IPS DF 19.7 (cell line): ENCODE results near the gene RRP7A.
A peak's percentile ranks its signal among the peaks of the same experiment; 100 is the strongest.
"Not testable (repeated sequence)": the region's sequence is repeated elsewhere in the genome, so short reads cannot be mapped to it uniquely, and the experiment has no call there.

Experiments used
- DNase-seq: peaks from one replicate; pipeline ENCODE4 v3.0.0-alpha.2; 2013; ENCODE audit warnings: low read depth, low spot score

RRP7A gene

DNA sequence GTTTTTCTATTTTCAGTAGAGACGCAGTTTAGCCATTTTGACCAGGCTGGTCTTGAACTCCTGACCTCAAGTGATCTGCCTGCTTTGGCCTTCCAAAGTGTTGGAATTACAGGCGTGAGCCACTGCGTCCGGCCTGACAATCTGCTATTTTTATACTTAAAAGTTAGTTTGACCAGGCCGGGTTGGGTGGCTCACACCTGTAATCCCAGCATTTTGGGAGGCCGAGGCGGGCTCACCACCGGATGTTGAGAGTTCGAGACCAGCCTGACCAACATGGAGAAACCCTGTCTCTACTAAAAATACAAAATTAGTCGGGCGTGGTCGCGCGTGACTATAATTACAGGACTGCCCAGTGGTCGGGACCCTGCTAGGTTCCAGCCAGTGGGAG lies 19.8 kb downstream of the RRP7A start:
- not testable (repeated sequence) for DNase-seq

DNA sequence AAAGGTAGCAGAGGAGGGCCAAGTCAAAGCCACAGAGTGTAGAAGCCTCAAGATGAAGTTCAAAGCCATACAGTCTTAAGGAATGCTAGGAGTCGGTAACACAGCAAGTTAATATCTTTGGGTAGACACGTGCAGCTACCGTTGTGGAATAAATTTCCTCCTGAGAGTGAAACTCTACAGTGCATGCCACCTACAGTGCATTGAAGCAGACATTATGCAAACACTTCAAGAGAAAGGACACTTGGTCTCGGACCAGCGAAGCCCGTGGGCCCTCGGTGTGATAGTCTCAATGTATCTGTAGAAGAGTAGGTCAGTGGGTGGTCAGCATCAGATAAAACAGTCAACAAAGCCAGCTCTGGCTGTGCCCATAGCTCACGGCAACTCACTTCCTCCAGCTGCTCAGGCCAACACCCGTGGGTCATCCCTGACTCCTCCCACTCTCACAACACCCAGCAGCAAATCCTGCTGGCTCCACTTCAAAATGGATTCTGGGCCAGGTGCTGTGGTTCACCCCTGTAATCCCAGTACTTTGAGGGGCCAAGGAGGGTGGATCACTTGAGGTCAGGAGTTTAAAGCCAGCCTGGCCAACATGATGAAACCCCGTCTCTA lies 24.0 kb downstream of the RRP7A start:
- not testable (repeated sequence) for DNase-seq

- no peak for DNase-seq
Observed at GRCh38 chr22:42493393-42493792, 26.2 kb downstream of the RRP7A start.

DNA sequence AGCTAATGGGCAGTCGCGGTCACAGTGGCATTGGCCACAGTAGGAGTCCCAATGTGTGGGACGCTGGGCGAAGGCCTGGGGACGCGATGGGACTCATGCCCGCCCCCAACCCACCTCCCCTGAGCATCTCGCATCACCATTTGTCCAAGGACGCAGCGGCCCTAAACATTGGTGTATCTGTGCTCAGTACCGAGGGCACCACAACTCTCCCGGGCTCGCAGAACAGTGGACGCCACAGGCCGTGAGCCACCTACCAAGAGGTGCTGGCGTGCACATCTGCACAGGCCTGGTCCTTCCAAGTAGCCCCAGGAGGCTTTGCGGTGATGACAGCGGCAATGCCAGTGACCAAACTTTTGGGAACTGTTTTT lies 27.3 kb downstream of the RRP7A start:
- no peak for DNase-seq

- DNase-seq, result no peak
Observed at GRCh38 chr22:42490243-42490832, 29.3 kb downstream of the RRP7A start.

DNA sequence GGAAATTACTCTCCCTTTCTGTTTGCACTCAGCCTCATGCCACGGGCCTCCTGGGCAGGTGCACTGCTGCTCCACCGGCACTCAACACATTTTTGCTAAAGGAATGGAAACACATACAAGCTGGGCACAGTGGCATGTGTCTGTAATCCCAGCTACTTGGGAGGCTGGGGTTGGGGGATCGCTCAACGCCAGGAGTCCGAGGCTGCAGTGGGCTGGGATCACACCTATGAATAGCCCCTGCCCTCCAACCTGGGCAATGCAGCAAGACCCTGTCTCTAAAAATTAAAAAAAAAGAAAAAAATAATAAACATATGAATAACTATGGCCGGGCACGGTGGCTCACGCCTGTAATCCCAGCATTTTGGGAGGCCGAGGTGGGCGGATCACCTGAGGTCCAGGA lies 30.6 kb downstream of the RRP7A start:
- DNase-seq, result no peak

- no peak for DNase-seq
Observed at GRCh38 chr22:42484506-42484905, 35.1 kb downstream of the RRP7A start.

- DNase-seq, result not testable (repeated sequence)
Observed at GRCh38 chr22:42483610-42484223, 35.9 kb downstream of the RRP7A start.

GRCh38 chr22:42475122-42475521 lies 44.5 kb downstream of the RRP7A start:
- no peak for DNase-seq

DNA sequence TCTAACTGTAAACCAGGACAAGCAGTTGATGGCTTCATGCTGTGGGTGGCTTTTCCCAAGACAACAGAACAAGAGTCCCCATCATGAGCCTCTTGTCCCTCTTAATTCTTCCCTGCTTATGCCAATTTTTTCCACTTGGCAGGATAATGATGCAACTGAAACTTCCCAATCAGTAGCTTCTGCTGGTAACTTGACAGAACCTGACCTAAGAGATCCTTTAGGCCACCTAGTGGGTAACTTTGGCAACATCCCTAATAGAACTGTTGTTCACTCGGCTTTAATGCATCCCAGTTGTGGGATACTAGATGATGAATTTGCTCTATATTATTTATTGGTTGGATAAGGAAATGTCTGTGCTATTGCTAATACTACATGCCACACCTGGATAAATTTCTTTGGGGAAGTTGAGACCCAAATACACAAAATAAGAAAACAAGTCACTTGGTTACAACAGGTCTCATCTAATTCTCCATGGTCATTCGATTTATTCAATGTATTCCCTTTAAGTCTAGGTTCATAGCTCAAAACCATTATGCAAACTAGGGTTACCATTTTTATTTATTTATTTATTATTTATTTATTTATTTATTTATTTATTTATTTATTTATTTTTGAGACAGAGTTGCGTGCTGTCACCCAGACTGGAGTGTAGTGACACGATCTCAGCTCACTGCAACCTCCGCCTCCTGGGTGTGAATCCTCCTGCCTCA lies 46.0 kb downstream of the RRP7A start:
- peak; percentile 30 for DNase-seq

DNA sequence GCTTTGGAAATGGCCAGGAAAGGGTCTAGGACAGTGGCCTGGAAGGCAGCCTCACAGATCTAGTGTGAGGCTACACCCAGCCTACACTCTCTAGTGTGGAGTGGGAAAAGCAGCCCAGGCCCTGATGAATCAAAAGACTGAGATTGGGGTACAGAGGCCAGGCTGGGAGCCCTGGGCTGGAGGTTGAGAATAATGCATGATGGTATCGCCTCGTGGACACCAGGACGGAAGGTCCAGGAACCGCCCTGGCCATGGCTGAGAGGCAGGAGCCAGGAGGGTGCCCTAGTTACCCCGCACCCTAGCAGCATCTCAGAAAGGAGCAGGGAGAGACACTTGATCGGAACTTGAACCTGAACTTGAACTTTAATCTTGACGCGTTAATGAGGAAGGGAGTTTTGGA lies 46.9 kb downstream of the RRP7A start:
- DNase-seq, result no peak

- DNase-seq, result no peak
Observed at GRCh38 chr22:42471441-42471840, 48.2 kb downstream of the RRP7A start.

- no peak for DNase-seq
Observed at GRCh38 chr22:42470366-42471082, 49.1 kb downstream of the RRP7A start.

DNA sequence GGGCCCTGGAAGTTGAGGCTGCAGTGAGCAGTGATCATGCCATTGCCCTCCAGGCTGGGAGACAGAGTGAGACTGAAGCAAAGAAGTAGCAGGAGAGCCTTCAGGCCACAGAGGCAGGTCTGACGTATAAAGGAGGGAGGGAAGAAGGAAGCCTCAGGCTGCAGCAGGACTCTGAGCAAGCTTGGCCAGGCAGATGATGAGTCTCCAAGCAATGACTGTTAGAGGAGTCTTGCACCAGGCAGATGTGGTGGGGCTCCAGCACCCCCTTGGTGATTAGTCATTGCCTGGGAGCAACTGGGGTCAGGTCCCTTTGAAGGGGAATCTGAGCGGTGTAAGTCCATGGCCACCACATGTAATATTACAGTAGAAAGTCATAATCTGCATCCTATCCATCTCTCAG lies 50.8 kb downstream of the RRP7A start:
- DNase-seq, result no peak

DNA sequence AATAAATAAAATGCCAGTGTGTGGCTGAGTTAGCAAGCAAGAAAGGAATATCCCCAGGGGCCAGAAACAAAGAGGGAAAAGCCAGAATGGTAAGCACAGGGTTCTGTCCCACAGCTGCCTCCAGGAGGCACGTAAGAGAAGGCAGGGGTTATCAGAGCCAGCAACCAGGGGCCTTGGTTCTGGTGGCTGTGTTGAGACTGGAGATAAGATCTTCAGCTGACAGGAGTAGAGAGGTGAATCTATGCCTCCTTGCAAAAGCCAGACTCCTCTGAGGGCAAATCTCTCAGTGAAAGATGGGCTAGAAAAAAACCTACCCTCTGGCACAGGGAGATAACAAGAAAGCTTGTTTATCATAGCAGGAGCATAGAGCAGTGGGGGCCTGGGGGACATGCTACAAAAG lies 57.6 kb downstream of the RRP7A start:
- no peak for DNase-seq

DNA sequence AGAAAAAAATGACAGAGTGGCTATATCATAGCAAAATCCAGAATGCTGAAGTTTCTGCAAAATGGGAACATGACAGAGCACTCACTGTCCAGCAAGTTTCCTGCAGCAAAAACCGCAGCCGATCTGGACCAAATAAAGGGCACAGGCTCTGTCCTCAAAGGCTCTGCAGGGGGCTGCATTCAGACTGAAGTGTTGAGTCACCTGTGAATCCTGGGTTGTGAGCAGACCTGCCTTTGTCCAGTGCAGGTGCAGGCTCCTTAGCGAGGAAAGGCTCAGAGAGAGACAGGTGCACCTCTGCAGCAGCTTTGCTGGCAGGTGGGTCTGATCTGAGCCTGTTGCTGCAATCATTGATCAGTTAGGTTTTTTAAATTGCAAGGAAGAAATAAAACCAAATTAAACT lies 58.1 kb downstream of the RRP7A start:
- DNase-seq, result peak; percentile 40
